Astrocyte of the cerebellum (primary cell): ENCODE results near the gene UBE2E2.

Experiments used
- DNase-seq: peaks from one replicate; pipeline ENCODE4 v3.0.0-alpha.2; 2011; ENCODE audit warnings: low read depth
- H3K4me3 ChIP-seq: 2 replicates; pipeline ENCODE4 v1.5.1; 2011; ENCODE audit warnings: mild to moderate bottlenecking, low read depth, low read length, moderate library complexity
- in situ Hi-C: cut with HindIII; loops from 2 replicates; pipeline ENCODE4 v1.10.0; 2017; ENCODE audit warnings: low sequenced_read_pairs
- TF ChIP-seq, protein P1 (sequence below): IDR thresholded peaks from 2 replicates; pipeline ENCODE4 v1.5.1; 2012; ENCODE audit warnings: low read length, low read depth, moderate library complexity, mild to moderate bottlenecking; ENCODE audit errors: missing control alignments

UBE2E2 gene

DNA sequence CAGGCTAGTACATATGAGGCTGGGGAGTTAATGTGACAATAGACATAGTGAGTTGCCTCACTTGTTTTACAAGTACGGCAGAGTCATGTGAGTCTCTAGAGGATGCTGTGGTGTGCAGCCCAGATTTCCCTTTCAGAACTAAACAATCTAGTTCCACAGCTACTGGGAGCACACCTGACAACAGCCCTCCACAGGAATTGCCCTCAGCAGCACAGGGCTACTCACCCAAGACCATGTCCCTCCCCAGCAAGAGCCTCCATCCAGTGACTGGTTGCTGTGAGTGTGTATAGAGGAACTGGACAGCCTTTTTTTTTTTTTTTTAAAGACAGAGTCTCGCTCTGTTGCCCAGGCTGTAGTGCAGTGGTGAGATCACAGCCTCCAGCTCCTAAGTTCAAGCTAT is 40.2 kb upstream of the UBE2E2 start:
- in situ Hi-C loops: no loop called here

DNA sequence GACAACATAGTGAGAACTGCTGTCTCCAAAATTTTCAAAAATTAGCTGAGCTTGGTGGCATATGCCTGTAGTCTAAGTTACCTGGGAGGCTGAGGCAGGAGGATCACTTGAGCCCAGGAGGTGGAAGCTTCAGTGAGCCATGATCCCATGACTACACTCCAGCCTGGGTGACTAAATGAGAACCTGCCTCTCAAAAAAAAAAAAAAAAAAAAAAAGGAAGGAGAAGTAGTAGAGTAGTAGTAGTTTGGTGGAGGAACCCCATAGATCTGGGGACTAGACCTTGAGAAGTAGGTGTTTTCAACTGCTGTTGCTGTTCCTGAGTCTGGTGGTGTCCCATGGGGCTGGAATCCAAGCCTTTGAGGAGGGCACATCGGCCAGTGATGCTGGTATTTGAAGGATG is 38.4 kb upstream of the UBE2E2 start:
- DNase-seq: no peak
- no peak overlapping the region for H3K4me3 ChIP-seq
- TF ChIP-seq, protein P1, sequence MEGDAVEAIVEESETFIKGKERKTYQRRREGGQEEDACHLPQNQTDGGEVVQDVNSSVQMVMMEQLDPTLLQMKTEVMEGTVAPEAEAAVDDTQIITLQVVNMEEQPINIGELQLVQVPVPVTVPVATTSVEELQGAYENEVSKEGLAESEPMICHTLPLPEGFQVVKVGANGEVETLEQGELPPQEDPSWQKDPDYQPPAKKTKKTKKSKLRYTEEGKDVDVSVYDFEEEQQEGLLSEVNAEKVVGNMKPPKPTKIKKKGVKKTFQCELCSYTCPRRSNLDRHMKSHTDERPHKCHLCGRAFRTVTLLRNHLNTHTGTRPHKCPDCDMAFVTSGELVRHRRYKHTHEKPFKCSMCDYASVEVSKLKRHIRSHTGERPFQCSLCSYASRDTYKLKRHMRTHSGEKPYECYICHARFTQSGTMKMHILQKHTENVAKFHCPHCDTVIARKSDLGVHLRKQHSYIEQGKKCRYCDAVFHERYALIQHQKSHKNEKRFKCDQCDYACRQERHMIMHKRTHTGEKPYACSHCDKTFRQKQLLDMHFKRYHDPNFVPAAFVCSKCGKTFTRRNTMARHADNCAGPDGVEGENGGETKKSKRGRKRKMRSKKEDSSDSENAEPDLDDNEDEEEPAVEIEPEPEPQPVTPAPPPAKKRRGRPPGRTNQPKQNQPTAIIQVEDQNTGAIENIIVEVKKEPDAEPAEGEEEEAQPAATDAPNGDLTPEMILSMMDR: no peak
- in situ Hi-C loops: no loop called here

More for the DNA sequence above, 40.2 kb upstream of the UBE2E2 start:
- no peak overlapping the region for H3K4me3 ChIP-seq
- DNase-seq: no peak
- TF ChIP-seq, protein P1: no peak

DNA sequence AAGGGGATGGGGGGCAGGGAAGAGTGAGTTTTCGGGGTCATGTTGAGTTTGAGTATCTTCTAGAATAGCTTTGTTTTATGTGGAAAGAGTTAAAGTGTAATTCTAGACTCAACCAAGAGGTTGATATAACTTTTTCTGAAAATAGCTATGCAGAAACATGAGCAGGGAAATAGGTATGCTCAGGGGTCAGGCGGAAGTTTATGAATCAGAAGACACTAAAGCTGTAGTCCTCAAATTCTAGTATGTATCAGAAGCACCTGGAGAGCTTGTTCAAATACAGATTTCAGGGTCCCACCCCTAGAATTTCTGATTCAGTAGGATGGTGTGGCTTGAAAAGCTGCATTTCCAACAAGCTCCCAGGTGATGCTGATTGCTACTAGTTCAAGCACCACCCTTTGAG is 37.6 kb upstream of the UBE2E2 start:
- no peak for DNase-seq
- in situ Hi-C loops: no loop called here

DNA sequence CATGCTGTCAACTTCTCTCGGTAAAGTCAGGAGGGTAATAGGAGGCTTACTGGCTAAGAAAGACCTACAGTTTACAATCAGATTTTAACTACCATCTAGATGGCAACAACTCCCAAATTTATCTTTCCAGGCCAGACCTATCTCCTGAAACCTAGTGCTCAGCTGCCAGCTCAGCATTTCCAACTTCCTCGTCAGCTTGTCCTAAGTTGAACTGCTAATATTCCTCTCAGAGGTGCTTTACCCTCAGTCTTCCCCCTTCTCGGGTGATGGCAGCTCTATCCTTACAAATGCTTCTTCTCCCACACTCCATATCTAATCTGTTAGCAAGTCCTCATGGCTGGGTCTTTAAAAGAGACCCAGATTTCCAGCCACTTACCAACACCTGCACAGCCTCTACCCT is 36.9 kb upstream of the UBE2E2 start:
- H3K4me3 ChIP-seq: no peak overlapping the region
- DNase-seq: no peak
- TF ChIP-seq, protein P1: no peak
- in situ Hi-C loops: no loop called here

More for the DNA sequence above, 37.6 kb upstream of the UBE2E2 start:
- TF ChIP-seq, protein P1: no peak
- no peak overlapping the region for H3K4me3 ChIP-seq

DNA sequence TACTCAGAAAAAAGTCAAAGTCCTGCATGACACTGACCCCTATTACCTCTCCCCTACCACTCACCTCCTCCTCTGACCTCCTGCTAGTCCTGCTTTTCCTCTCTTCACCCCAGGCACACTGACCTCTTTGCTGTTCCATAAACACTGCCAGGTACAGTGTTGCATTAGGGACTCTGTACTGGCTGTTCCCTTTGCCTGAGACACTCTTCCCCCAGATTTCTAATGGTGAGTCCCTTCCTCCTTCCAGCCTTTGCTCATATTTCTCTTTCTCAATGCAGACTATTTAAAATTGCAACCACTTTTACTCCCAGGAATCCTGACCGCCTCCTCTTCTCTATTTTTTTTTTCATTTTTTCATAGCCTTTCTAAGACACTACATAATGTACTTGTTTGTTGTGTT is 36.3 kb upstream of the UBE2E2 start:
- DNase-seq: no peak
- in situ Hi-C loops: no loop called here
- no peak overlapping the region for H3K4me3 ChIP-seq
- TF ChIP-seq, protein P1: no peak

DNA sequence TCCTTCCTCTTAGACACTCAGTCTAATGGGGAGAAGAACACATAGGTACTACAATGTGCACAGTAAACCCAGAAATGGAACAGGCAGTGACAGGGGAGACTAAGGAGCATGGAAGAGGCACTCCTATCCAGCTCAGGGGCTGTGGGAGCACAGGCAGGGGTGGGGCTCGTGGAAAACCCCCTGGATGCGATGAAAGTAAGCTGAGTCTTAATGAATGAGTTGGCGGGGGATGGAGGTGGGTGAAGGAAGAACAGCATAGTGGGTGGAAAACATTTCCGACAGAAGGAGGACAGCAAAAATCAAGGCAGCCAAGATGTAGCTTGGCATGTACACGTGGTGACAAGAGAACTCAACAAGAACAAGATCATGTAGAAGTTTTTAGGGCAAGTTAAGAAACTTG is 33.6 kb upstream of the UBE2E2 start:
- in situ Hi-C loops: no loop called here
- DNase-seq: no peak
- TF ChIP-seq, protein P1: no peak
- no peak overlapping the region for H3K4me3 ChIP-seq

DNA sequence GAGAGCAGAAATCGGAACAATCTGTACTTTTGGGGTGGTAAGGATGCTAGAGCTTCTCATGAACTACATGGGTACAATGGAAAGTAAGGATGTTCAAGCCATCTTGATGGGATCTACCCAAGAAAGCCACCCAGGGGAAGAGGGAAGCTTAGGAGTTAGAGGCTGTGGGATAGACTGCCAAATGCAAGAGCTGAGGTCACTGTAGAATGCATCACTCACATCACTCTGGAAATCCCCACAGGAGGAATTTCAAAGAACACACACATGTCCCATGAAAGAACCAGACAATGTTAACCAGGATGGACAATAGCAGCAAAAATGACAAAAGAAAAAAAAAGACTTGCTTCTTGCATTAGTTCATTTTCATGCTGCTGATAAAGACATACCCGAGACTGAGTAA is 32.8 kb upstream of the UBE2E2 start:
- H3K4me3 ChIP-seq: no peak overlapping the region
- no peak for DNase-seq
- TF ChIP-seq, protein P1: no peak
- in situ Hi-C loops: no loop called here
